Renal pelvis (tissue), 12 donors: ENCODE measurements around the gene RRM1. TPM values are rescaled to one million over a fixed set of nuclear protein-coding genes. Genes with fewer than 3 reads are reported as not detected.
"Not testable (repeated sequence)": the region's sequence is repeated elsewhere in the genome, so short reads cannot be mapped to it uniquely, and the experiment has no call there.

Experiments used
- DNase-seq: peaks from one replicate; pipeline ENCODE4 v3.0.0-alpha.2; 2013
- long read RNA-seq, 16 experiments: transcript quantifications; one replicate each; lab custom pipeline, GENCODE V29; 2026
- polyA plus RNA-seq, 3 donors: library from polyadenylated mRNA; unstranded; fragments of 120-200 nt; gene quantifications; one replicate each; pipeline ENCODE4 v1.2.1, GENCODE V29; 2013; ENCODE audit not compliant: insufficient read length in 3 of 3

Gene RRM1
- 10 to 100 TPM; 71.8 to 75.9 (median 73.3) TPM for polyA plus RNA-seq
- long read RNA-seq, donor 1, transcript RRM1-201 (19 exons, 3,076 nt): major isoform, 13 of 42 reads
- long read RNA-seq, donor 1, partial matches to known transcripts: 29 of 42 reads
- long read RNA-seq, donor 1, other reads (novel, unspliced or antisense): 0 of 42 reads
- long read RNA-seq, donor 2, transcript RRM1-201 (19 exons, 3,076 nt): major isoform, 22 of 66 reads
- long read RNA-seq, donor 2, partial matches to known transcripts: 44 of 66 reads
- long read RNA-seq, donor 2, other reads (novel, unspliced or antisense): 0 of 66 reads
- long read RNA-seq, donor 3, transcript RRM1-201 (19 exons, 3,076 nt): major isoform, 13 of 39 reads
- long read RNA-seq, donor 3, partial matches to known transcripts: 24 of 39 reads
- long read RNA-seq, donor 3, other reads (novel, unspliced or antisense): 0 of 39 reads
- long read RNA-seq, donor 4, transcript RRM1-201 (19 exons, 3,076 nt): major isoform, 16 of 37 reads
- long read RNA-seq, donor 4, partial matches to known transcripts: 20 of 37 reads
- long read RNA-seq, donor 4, other reads (novel, unspliced or antisense): 0 of 37 reads
- long read RNA-seq, donor 5, transcript RRM1-201 (19 exons, 3,076 nt): major isoform, 10 of 11 reads
- long read RNA-seq, donor 5, partial matches to known transcripts: 0 of 11 reads
- long read RNA-seq, donor 5, other reads (novel, unspliced or antisense): 0 of 11 reads
- long read RNA-seq, donor 6, transcript RRM1-201 (19 exons, 3,076 nt): major isoform, 13 of 50 reads
- long read RNA-seq, donor 6, partial matches to known transcripts: 36 of 50 reads
- long read RNA-seq, donor 6, other reads (novel, unspliced or antisense): 0 of 50 reads
- long read RNA-seq, donor 7, transcript RRM1-201 (19 exons, 3,076 nt): major isoform, 16 of 46 reads
- long read RNA-seq, donor 7, partial matches to known transcripts: 30 of 46 reads
- long read RNA-seq, donor 7, other reads (novel, unspliced or antisense): 0 of 46 reads
- long read RNA-seq, donor 8, partial matches to known transcripts: 10 of 13 reads
- long read RNA-seq, donor 8, other reads (novel, unspliced or antisense): 0 of 13 reads
- long read RNA-seq, donor 9, transcript RRM1-201 (19 exons, 3,076 nt): major isoform, 10 of 42 reads
- long read RNA-seq, donor 9, partial matches to known transcripts: 30 of 42 reads
- long read RNA-seq, donor 9, other reads (novel, unspliced or antisense): 0 of 42 reads
- long read RNA-seq, donor 10, transcript RRM1-201 (19 exons, 3,076 nt): major isoform, 16 of 39 reads
- long read RNA-seq, donor 10, partial matches to known transcripts: 19 of 39 reads
- long read RNA-seq, donor 10, other reads (novel, unspliced or antisense): 0 of 39 reads
- long read RNA-seq, donor 11, transcript RRM1-201 (19 exons, 3,076 nt): major isoform, 12 of 22 reads
- long read RNA-seq, donor 11, partial matches to known transcripts: 9 of 22 reads
- long read RNA-seq, donor 11, other reads (novel, unspliced or antisense): 0 of 22 reads
- long read RNA-seq, donor 12, transcript RRM1-201 (19 exons, 3,076 nt): major isoform, 17 of 53 reads
- long read RNA-seq, donor 12, partial matches to known transcripts: 34 of 53 reads
- long read RNA-seq, donor 12, other reads (novel, unspliced or antisense): 0 of 53 reads
- long read RNA-seq, donor 13, partial matches to known transcripts: 14 of 17 reads
- long read RNA-seq, donor 13, other reads (novel, unspliced or antisense): 0 of 17 reads
- long read RNA-seq, donor 14: 0 reads
- long read RNA-seq, donor 15, transcript RRM1-201 (19 exons, 3,076 nt): major isoform, 17 of 65 reads
- long read RNA-seq, donor 15, partial matches to known transcripts: 48 of 65 reads
- long read RNA-seq, donor 15, other reads (novel, unspliced or antisense): 0 of 65 reads
- long read RNA-seq, donor 16, transcript RRM1-201 (19 exons, 3,076 nt): major isoform, 18 of 57 reads
- long read RNA-seq, donor 16, partial matches to known transcripts: 39 of 57 reads
- long read RNA-seq, donor 16, other reads (novel, unspliced or antisense): 0 of 57 reads

DNA sequence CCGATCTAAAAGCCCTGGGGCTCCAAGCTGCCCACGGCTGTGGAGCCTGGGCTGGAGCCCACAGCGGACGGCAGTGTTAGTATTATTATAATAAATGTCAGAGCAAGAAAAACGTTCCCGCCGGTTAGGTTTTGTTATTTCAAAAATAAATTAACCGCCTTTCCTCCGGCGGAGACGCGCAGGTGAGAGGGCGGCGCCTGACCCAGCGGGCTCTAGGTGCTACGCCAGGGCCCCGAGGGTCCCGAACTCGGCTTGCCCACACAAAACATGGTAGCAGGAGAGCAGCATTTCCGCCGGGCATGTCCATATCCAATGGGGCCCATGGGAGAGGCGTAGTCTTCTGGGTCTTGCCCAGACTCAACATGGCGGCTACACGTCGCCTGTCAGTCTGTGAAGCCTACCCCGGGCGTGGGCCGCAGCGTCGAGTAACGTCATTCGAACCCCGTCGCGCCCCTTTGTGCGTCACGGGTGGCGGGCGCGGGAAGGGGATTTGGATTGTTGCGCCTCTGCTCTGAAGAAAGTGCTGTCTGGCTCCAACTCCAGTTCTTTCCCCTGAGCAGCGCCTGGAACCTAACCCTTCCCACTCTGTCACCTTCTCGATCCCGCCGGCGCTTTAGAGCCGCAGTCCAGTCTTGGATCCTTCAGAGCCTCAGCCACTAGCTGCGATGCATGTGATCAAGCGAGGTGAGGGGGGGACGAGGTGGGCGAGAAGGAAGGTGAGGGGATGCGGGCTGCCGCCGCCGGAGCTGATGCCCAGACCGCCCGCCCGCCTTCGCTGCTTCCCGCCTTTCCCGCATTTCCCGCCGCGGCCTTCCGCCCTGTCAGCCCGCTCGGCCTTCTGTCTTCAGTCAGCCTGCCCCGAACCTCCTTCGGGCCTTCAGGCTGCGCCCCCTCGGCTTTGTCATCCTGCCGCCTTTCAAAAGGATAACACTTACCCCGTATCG is at the start of gene RRM1:
TSS of gene RRM1 (plus strand) at position 452 of the 944 bp plus-strand sequence. CDS start at position 666, 214 bp downstream.
- DNase-seq: peak; percentile 97

DNA sequence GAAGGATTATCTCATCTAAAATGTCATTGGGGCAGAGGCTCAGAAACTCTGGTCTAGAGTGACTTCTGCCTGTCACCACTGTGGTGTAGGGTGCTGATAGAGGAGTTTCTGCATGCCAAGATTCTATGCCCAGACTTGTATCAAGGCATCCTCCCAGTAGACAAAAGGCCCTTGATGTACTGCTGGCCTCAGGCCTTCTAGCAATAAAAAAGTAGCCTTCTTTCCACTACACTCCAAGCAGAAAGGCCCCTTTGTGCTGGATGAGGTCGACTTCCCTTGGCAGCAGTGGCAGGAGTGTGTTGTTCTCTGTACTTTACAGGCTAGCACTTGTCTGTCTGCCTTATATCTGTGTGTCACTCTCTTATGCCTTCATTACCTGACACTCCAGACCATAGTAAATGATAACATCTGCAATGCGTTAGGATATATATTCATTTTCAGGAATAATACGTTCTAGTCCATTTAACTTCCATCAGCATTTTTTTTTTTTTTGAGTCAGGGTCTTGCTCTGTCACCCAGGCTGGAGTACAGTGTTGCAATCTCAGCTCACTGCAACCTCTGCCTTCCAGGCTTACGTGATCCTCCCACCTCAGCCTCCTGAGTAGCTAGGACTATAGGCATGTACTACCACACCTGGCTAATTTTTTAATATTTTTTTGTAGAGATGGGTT is 49.5 kb upstream of the RRM1 start:
- DNase-seq: no peak

DNA sequence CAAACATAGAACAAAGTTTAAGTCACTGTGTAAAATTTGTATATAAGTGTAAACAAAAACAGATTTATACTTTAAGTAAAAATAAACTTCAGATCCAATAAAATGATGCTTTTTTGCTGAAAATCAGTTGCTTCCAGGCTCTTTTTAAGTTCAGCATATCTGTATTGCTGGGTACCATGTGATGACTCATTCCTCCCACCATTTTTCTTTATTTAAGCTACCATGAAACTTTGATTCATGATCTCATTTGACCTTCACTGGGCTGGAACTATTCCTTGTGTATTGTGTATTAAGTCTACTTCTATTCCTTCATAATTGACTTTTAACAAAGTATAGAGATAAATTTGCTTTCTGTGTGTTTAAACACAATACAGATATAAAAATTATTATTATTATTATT is 46.3 kb upstream of the RRM1 start:
- no peak for DNase-seq

DNA sequence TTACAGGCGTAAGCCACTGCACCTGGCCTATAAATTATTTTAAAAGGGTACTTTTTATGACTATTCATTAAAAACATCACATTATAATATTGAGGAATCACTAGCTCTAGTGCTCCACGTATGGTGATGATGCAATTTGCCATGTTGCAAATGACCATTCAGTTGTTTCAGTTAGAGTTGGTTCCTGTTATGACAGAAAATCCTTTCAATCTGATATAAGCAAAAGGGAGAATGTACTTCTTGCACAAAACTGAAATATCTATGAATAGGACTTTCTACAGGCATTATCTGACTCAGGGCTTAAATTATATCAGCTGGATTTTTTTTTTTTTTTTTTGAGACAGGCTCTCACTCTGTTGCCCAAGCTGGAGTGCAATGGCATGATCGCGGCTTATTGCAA is 45.6 kb upstream of the RRM1 start:
- DNase-seq: no peak

DNA sequence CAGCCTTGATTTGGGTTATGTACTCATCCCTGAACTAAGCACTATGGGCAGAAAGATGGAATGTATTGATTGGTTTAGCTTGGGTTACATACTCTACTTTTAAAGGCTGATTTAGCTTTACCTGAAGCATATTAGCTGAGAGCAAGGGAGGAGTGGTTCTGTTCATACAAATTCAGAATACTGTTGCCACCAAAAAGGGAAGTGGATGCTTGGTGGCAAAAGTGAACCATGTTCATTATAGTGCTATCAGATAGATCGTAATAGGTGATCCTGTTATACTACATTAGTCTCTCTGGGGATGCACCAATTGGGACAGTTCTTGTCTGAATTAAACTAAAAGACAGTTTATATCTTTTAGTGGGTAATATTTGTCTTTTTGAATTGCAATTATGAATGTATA is 44.5 kb upstream of the RRM1 start:
- no peak for DNase-seq

DNA sequence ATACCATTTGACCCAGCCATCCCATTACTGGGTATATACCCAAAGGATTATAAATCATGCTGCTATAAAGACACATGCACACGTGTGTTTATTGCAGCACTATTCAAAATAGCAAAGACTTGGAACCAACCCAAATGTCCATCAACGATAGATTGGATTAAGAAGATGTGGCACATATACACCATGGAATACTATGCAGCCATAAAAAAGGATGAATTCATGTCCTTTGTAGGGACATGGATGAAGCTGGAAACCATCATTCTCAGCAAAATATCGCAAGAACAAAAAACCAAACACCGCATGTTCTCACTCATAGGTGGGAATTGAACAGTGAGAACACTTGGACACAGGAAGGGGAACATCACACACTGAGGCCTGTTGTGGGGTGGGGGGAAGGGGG is 41.4 kb upstream of the RRM1 start:
- not testable (repeated sequence) for DNase-seq

DNA sequence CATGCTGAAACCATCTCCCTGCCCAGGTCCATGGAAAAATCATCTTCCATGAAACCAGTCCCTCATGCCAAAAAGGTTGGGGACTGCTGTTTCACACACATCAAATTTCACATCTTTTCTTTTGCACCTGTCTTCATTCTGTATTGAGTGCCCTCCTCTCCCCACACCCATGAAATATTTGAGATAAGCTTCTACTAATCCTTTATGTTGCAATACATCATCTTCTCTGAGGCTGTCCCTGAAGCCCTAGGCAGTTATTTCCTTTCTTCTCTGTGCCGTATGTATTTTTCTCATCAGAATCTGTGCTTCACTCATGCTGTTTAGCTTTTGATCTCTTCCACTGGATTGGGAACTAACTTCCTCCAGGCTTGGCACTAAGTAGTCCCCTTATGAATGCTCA is 40.0 kb upstream of the RRM1 start:
- no peak for DNase-seq

DNA sequence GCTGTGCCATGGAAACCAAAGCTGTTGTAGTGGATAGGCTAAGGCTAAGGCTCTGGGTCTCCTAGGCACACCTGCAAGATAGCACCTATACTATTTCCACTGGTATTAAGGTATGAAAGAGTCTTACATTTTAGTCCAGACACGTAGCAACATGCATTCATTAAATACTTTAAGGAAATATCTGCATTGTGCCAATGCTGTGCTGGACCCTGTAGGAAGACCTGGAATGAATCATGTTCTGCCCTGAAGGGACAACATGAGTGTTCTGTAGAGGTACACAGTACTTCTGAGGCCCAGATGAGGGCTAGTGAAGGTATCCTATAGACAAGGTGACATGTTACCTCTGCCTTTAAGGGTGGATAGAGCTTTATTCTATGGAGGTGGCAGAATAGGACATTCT is 35.2 kb upstream of the RRM1 start:
- DNase-seq: no peak

DNA sequence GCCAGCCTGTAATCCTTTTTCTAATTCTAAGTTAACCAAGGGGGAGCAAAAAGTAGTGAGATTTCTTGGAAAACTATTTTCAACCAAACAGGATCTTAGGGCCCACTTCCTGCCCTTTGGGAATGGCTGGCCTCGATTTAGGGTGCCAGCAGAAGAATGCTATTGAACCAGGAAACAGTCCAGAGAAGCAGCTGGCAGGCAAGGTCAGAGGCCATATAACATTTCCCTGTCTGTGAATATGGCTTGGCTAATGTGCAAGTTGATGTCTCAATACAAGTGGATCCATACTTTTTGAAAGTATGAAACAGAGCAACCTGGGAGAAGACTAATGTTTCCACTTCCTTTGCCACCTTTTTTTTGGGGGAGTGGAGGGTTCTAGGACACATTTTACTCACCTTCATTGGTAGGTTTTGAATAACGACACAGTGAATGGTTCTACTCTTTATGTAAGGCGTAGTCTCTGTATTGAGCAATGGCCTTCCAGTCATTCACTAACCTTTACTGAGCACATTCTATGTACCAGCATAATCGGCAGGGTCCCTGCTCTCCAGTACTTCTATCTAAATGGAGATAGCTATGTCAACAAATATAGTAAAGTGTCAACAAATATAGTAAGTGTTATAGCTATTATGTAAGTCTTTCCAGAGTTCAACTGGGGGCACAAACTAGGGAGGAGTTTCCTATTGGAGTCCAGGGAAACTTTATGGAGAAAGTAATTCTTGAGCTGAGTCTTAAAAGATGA is 34.2 kb upstream of the RRM1 start:
- no peak for DNase-seq

DNA sequence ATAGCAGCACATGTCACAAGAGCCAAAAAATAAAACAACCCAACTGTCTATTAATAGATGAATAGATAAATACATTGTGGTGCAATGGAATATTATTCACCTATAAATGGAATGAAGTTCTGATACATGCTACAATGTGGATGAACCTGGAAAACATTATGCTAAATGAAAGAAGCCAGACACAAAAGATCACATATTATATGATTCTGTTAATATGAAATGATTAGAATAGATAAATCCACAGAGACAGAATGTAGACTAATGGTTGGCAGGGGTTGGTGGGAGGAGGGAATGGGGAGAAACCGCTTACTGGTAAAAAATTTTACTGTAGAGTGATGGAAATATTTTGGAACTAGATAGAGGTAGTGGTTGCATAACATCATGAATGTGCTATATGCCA is 32.9 kb upstream of the RRM1 start:
- DNase-seq: no peak

DNA sequence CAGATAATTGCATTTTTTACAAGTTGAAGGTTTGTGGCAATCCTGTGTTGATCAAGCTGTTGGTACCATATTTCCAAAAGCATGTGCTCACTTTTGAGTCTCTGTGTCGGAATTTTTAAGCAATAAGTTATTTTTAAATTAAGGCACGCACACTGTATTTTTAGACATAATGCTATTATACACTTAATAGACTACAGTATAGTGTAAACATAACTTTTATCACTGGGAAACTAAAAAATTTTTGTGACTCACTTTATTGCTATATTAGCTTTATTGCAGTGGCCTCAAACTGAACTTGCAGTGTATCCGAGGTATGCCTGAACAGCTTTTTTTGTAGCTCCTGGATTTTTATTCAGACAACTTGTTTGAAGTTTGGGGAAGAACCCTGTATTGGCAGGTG is 31.3 kb upstream of the RRM1 start:
- DNase-seq: no peak

DNA sequence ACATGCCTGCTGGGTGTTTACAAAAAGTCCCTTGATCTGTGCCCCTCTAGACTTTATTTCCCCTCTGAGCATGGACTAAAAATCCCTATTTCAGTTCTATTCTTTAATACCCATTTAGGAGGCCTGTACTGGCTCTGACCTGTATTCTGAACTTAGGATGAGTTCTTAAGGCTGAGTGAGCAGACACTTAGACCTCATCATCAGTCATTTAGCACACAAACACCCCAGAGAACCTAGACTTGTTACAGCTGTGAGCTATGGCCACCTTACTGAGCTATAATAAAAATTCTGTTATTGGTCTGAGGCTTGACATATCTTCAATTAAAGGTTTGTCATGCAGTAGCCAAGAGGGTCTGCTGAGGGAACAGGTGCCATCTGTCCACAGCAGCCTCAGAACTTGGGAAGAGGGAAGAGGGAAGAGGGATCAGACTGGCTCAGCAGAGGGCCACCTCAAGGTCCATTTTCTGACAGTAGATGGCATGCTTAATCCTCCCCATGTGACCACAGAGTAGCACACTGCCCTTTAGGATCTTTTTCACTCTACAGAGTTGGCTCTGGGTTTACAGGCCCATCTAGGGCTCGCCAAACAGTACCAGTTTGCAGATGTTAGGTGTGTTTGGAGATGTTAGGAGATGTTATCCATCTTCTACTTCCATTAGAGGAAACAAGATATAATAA is 30.2 kb upstream of the RRM1 start:
- no peak for DNase-seq

DNA sequence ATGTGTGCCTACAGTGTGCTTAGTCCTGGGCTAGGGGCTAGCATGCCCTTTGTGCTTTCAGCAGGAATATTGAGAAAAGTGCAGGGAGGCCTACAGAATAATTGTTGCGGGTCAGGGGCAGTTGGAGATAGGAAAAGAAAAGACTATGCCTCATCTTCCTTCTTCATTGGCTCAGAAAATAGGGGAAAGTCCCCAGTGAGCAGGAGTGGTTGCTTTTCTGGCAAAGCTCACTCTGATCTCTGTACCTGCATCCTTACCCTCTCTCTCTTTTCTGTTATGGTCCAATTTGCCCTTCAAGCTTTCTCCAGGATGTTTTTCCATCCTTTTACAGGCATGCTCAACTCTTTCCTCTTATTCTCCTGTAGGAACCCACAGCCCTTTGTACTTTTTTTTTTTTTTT is 29.5 kb upstream of the RRM1 start:
- no peak for DNase-seq

DNA sequence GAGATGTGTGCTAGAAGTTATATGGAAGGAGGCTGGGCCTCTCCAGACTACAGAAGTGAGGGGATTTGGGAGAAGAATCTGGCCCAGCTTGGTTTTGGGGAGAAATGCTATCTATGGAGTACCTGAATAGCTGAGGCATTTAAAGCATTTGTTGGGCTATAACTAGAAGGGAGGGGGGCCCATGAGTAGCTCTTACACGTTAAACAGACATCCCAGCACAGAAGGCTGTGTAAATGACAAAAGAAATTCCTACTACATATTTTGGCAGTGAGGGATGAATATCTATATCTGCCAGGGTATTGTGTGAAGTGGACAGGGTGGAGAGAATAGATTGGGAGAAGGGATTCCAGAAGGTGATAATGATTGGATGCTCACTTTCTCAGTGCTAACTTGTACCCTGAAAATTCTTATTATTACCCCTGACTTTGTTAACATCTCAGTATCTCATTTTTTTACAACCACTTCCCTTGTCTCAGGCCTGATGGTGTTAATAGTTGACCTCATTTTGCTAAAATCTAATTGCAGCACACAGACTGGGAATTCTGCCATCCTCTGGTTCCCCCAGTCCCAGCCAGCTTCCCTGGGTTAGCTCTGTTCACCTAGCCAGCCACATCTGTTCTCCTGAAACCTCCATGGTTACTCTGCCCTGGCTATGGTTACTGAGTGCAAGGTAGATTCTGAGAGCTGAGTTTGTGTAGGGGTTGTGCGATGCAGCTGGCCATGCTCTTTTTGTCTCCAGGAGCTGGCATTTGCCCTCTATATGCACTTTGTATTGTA is 28.8 kb upstream of the RRM1 start:
- no peak for DNase-seq

DNA sequence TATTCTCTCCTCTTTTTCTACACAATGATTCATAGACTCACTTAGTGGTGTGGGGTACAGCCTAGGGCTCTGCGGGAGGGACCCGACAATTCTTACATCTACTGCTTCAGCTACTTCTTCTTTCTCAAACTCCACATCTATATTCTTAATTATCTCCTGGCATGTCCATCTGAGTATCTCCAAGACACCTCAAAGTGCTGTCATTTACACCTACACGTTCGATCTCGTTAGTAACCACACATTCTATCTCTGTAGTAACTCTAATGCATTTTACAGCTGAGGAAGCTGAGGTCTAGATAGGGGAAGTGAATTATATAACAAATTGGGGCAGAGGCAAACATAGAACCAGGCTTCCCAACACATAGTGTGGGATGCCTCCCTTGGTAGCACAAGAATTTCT is 27.7 kb upstream of the RRM1 start:
- DNase-seq: no peak

DNA sequence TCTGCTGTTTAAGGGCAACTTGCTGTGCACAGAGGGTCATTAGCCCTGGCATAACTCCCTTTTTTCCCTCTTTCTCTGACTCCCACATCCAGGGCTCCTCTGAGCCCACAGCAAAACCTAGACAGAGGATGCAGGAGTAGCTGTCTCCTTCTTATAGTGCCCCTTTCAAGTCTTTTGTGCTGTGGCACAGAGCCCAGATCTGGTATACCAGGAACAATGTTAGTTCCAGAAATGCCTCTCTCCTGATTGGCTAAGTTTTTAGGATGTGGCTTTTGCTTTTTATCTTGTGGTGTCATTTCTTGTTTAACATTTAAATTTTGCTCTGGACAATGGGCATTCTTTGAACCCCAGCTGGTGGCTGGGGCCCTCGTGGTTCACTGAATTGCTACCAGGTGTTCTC is 25.6 kb upstream of the RRM1 start:
- DNase-seq: no peak

DNA sequence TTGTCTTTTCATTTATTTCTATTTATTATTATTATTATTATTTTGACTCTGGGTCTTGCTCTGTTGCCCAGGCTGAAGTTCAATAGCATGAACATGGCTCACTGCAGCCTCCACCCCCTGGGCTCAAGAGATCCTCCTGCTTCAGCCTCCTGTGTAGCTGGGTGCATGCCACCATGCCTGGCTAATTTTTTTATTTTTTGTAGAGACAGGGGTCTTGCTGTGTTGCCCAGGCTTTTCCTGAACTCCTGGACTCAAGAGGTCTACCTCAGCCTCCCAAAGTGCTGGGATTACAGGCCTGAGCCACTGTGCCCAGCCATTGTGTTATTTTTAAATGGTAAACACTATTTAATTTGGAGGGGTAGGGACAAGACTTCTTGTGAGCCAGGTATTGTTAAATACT is 23.3 kb upstream of the RRM1 start:
- DNase-seq: no peak
